Measurements from ENCODE around the gene CCR7.

DNA sequence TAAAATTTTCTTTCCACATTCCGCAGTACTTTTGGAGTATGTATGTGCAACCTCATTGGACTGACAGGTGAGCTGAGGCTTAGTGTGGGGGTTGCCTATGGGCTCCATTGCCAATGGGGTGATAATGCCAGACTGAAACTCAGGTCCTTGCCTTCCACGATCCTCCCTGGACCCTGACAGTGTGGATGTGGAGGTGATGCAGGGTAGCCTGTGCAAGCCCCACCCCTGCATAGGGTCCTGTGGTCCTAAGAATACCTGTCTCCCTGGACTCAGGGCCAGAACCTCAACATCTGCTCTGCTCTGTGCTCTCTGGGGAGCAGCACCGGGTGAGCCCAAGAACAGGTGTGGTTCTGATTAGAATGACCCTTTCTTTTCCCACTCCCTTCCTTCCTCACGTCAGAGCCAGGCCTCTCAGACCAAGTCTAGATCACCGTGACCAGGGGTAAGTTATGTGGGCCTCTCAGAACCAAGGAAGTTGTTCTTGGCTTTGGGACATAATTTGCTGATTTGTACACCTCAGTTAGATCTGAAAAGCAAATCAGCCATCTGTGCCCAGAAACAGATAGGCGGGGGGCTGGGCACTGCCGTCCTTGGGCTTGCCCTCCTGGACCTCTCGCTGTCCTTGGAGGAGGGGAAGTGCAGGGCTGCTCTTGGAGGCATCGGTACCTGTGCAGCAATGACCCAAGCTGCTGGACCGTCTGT lies 55.5 kb downstream of the CCR7 start:
- no peak for TF ChIP-seq CTCF (conservative IDR thresholded peaks at IDR 0.05 in 1 of 2, IDR thresholded peaks at IDR 0.05 in 1 of 2; ENCODE audit: extremely low read depth in 1 of 2, insufficient read depth in 1 of 2, low read depth in 1 of 2, low read length in 2 of 2)
- no peak for TF ChIP-seq EZH2 (IDR thresholded peaks at IDR 0.05; ENCODE audit: borderline replicate concordance, low read length)
